Stimulated activated CD8-positive, alpha-beta memory T cell treated with anti-CD3 and anti-CD28 coated beads, Interleukin-12 subunit alpha, Interleukin-12 subunit beta, amount 100 ng/mL, for 1 hour (primary cell): ENCODE results near the gene SLC31A1.
"Not testable (repeated sequence)": the region's sequence is repeated elsewhere in the genome, so short reads cannot be mapped to it uniquely, and the experiment has no call there.

Experiments
- DNase-seq: peaks from one replicate; pipeline ENCODE4 v3.0.0-alpha.2; 2020; ENCODE audit warnings: low read depth

The SLC31A1 gene

DNA sequence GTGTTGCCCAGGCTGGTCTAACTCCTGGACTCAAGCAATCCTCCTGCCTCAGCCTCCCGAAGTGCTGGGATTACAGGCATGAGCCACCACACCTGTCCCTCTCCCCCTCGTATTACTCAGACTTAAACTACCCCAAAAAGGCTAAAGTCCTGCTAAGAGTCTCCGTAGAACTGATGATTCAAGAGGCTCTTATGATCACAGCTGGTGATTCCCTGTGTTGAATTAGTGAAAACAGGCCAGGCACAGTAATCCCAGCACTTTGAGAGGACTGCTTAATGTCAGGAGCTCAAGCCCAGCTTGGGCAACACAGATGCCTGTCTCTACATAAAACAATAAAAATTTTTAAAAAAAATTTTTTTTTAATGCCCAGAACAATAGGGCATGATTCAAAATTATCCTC, 44.8 kb downstream of the SLC31A1 start:
- no peak for DNase-seq

DNA sequence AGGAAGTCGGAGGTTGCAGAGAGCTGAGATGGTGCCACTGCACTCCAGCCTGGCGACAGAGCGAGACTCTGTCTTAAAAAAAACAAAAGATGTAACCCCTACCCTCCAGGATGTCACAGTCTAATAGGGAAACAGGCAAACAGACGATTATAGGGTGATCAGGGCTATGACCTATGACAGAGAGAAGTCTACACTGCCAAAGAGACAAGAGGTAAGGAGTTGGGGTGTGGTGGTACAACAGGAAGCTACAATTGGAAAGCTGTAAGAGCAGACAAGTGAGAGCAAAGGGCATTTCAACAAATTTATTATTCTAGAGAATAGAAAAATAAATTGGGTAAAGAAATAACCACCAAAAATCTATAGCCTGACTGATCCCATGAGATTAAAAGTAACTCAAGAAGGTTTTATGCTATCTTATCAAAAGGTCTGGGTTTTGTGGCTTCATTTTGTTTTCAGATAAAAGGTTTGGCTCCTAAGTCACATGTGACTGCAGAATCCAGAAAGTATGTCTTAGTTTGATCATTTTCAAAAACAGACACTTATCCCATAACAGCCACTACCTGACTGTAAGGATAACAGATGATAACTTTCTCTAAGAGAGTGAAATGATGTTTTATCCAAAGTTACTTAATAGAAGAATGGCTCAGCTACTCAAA, 46.7 kb downstream of the SLC31A1 start:
- DNase-seq = no peak

DNA sequence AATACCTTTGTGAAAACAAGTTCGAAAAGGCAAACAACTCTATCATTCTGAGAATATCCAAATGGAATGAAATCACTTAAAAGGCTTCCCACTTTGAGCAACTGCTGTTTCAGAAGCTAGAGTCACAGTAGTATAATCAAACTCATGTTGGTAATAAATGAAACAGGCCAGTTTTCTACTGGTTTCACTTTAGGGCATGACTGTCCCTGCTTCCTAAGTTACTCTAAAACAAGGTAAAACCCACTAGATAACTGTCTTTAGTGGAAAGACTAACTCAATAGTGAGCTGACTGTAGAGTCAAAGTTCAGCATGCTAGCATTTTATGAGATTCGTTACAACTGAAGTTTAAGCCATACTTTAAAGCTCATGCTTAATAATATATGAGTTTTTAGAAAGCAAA, 48.0 kb downstream of the SLC31A1 start:
- no peak for DNase-seq

DNA sequence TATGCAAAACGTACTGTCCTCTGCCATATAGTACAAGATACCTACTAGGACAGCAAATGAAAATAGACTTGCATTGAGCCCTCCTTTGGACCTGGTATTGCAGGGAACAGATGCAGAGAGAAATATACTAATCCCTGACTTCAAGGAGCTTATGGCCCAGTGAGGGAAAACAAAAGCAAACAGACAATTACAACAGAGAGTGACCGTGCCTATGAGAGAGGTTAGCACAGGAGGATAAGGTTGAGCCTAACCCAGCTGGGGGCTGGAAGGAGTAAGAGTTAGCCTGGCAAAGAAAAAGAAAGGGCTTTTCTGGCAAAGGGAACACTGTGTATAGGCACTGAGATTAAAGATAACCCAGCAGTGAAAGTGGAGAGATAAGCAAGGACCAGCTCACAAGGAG, 48.5 kb downstream of the SLC31A1 start:
- DNase-seq = no peak

DNA sequence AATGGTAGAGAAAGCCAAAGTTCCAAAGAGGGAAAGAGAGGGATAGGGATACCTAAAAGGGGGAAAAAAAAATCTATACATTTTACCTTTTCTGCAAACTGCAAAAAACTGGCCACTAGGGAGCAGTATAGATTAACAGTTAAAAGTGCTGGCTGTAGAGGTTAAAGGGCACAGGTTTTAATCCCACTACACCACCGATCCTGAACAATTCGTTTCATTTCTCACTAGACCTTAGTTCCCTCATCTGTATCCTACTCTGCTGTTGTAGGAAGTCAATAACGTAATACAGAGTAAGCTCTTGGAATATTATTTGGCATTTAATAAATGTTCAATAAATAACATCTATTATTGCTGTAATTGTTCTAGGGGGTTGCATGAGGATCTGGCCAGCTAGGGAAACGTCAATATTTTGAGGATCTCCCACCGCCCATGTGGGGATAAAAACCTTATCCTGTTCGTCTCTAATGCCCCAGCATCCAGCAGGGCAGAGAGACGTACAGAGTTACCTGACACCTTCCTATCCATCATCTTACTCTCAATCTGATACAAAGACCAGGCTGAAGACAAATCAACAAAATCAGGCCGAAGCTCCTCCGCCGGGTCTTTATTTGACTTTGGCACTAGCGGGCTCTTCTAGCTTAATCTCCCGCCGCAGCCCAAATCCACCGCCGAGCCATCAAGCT, 53.3 kb downstream of the SLC31A1 start:
- peak; percentile 4 for DNase-seq

DNA sequence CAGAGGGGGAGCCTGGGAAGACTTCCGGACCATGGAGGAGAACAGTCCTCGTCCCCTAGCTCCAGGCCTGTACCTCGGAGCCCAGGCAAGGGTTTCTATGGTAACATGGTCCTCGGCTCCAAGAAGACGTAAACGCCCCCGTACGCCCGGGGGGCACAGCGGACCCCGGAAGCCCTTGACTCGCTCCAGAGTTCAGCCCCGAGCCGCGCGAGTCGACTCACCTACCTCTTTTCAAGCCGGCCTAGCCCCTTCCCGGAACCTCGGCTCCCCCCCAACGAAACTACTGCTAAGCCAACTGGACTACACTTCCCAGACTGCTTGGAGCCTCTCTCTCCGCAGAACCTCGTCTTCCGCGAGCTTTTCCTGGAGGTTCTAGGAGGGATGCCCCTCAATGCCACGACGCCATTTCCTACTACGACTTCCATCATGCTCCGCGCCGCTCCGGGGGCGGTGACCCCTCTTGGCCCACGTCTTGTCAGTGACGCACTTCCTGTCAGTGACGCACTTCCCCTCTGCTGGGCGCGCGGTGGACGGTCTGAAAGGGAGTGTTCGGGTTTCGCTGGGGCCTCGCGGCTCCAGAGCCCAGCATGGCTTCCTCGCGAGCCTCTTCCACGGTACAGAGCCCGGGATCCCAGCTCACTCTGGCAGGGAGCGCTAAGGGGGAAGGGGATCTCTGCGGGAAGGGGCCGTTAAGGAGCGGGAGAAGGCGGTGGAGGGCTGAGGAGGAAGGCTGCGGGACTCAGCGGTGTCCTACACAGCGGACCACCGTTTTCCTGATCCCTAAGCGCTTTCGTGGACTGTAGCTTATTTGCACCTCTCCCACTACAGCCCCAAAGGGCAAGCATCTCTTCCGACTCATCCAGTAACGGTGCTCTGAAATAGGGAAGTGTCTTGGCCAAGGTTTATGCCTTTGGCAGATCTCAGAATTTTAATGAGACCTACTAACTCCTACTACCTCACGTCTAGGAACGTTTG, 54.1 kb downstream of the SLC31A1 start, which contains the start of the genes CDC26 and PRPF4:
Gene CDC26 (minus strand): TSS at position 416 of the 975 bp plus-strand sequence. CDS start 3,065 bp downstream, outside the sequence.
Gene PRPF4 (plus strand): TSS at position 502 of the 975 bp plus-strand sequence. CDS start 86 bp downstream, at position 588.
- DNase-seq = peak; percentile 90

DNA sequence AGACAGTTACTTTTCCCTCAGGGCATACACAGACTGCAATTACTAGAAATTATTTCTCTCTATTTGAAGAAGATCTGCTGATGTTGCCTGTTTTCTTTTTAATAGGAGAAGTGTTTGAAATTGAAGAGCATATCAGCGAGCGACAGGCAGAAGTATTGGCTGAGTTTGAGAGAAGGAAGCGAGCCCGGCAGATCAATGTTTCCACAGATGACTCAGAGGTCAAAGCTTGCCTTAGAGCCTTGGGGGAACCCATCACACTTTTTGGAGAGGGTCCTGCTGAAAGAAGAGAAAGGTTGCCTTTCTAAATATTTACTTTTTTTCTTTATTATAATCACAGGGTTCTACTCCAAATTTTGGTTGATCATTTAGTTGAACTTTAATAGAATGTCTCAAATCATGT, 57.5 kb downstream of the SLC31A1 start:
- no peak for DNase-seq

DNA sequence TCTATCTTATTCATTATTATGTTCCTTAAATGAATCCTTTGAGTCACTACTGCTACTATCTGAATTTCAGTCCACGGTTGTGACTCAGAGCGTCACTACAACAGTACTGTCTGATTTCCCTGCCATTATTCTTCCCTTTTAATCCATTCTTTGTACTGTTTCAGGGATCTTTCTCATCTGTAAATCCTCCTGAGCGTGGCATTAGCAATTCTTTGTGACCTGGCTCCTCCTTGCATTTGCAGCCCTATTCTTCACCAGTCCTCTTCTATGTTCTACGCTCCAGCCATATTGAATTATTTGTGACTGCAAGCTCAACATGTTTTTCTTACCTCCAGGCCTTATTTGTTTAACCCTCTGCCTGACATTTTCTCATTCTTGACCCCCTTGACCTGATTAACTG, 60.0 kb downstream of the SLC31A1 start:
- no peak for DNase-seq

DNA sequence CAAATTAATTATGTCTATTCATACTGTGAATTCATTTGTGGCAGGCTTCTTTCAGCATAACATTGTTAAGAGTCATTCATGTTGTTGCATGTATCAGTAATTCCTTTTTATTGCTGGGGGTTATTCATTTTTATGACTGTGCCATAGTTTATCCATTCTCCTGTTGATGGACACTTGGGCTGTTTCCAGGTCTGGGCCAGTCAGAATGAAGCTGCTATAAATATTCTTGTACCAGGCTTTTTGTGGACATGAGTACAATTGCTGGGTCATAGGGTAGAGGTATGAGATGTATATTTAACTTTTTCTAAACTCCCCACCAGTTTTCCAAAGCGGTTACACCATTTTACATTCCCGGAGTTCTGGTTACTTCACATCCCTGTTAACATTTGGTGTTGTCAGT, 67.7 kb downstream of the SLC31A1 start:
- no peak for DNase-seq

DNA sequence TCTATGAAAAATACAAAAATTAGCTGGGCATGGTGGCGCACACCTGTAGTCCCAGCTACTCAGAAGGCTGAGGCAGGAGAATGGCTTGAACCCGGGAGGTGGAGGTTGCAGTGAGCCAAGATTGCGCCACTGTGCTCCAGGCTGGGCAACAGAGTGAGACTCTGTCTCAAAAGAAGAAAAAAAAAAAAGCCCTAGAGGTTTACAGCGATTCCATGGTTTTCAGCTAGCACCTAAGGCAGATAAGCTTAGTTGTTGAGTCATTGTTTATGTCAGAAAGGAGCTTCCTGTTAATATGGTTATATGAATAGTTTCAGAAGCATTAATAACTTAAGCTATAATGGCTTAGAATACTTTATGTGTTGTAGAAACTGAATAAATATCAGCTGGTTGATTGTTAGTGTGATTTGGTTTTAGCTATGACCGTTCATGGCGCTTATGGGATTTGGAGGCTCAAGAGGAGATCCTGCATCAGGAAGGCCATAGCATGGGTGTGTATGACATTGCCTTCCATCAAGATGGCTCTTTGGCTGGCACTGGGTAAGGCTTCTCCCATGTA, 68.8 kb downstream of the SLC31A1 start:
- no peak for DNase-seq

DNA sequence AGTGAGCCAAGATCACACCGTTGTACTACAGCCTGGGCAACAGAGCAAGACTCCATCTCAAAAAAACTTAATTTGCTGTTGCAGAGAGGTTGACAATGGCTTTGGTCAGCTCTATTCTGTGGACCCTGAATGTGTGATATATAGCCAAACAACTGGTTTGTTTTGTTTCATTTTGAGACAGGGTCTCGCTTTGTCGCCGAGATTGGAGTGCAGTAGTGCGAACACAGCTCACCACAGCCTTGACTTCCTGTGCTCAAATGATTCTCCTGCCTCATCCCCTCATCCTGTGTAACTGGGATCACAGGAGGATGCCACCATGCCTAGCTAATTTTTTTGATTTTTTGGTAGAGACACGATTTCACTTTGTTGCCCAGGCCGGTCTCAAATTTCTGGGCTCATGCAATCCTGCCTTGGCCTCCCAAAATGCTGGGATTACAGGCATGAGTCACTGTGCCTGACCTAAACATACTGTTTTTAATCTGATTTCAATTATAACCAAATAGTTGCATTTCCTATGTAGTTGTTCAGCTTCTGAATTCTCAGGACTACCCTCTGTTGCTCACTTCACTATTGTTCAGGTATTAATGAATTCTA, 72.0 kb downstream of the SLC31A1 start:
- no peak for DNase-seq

DNA sequence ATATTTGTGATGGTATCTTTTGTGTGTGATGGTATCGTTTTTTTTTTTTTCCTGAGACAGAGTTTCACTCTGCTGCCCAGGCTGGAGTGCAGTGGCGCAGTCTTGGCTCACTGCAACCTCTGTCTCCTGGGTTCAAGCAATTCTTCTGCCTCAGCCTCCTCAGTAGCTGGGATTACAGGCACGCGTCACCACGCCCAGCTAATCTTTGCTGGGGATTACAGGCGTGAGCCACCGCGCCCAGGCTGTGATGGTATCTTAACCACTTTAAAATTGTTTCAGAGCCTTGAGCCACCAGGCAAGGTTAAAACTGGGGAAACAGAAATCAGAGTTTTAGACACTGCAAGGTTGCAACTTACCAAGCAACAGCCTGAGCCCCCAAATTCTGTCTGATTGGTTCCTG, 74.9 kb downstream of the SLC31A1 start:
- DNase-seq = not testable (repeated sequence)

DNA sequence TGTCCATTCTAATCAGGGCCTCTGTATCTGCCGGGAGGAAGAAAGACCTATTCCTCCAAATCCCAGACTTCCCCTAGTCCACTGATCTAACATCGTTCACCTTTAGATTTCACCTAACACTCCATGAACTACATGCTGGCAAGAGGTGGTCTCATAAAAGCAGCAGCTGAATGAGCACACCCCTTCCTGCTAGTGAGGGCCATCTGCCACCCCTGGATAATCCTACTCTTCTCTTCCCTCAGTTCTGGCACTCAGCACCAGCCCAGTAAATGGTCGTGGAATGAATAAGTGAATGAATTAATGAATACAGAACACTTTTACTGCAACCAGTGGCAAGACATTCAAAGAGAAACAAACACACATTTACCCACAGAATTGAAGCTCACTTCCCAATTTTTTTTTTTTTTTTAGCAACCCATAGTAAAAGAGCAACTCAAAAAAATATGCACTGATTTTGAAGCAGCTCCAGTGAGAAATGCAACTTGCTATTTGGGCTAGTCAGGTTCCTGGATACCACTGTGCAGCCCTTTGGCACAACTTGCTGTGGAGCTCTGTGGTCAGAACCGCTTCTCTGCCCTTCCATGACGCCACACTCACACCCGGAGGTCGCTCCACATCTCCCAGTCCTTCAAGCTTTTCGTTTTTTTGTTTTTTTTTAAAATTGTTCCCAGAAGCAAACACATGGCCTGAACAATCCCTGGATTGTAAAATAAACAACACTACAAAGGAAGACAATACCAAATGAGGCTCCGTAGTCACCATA, 75.6 kb downstream of the SLC31A1 start:
- no peak for DNase-seq

DNA sequence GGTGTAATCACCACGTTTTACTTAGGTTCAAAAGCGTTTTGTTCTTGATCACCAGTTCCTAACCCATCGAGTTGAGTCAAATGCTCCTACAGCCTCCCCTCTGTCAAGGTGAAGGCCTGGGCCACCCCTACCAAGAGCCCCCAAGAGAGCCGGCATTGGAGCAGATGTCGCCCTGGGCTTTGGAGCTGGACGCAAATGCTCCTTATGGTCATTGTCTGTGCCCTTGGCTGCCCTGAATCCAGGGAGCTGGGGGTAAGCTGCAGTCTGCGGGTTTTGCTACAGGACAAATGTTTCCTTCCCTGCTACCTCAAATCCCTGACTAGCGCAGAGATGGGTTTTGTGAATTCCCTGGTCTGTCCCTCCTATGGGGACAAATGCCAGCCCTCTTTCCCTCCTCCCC, 77.0 kb downstream of the SLC31A1 start:
- DNase-seq = no peak

DNA sequence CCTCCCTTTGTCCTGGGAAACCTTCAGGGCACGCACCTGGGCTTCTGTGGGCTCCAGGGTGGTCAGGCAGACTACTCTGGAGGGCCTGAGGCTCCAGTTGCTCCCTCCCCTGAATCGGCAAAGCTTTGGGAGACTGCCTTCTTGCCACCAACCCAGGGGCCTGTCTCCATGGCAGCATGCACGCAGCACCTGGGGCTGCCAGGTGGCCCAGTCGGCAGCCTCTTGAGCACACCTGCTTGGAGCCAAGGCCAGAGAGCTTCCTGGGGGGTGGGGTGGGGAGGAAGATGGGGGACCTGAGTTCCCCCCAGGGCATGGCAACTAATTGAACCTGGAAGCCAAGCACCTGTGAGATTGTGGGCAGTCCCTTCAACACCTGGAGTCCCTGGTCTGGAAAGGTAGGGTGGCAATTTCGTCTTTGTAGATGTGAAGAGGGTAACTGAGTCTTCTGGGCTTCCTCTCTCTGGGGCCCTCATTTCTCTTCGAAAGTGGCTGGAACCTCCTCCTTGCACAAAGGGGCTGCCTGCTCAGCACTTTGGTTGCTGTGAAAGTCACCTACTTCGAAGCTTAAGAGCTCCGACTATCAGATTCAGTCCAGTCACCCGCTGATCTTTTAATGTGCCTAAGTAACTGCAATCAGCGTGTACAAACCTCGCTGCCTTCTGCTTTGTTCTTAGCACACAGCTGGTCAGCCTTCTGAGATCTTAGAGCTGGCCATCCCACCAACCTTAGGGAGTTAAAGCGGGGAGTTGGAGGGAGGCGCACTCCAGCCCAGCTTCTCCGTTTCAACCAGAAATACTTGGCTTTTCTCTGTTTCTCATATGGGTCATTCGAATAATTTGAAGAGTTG, 77.8 kb downstream of the SLC31A1 start:
- DNase-seq = no peak

DNA sequence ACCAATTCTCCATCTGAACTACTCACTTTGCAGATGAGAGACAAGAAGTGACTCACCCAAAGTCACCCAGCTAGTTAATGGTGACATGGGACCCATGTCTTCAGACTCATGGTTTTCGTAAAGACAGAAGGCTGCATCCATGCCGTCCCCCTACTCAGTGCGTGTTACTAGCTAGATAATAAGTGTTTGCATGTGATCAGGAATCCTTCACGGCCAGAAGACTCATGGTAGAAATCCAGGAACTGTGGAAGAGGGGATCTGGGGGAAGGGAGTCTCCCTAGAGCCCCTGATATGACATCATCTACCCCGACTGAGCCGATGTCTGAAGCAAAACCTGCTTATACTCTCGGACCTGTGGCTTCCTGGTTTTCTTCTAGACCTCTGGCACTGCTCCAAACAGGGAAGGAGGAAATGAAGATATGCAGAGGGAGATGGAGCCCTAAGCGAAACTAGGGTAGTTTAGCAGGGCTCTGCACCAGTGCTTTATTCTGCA, 78.5 kb downstream of the SLC31A1 start:
- no peak for DNase-seq

DNA sequence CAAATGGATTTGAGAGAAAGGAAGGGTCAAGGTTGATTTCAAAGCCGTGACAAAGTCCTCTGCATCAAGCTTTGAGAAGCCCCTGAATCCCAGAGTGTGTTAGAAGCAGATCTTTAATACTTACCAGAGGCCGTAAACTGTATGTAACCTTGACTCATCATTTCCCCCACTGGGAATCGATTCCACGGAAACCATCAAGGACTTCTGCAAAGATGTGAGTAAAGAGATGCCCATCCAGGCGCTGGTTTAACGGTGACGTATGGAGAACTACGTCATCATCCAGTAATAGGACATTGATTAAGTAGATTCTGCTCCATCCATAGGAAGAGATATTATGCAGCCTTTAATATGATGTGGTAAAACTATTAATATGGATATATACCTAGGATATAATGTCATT, 80.2 kb downstream of the SLC31A1 start:
- DNase-seq = no peak

DNA sequence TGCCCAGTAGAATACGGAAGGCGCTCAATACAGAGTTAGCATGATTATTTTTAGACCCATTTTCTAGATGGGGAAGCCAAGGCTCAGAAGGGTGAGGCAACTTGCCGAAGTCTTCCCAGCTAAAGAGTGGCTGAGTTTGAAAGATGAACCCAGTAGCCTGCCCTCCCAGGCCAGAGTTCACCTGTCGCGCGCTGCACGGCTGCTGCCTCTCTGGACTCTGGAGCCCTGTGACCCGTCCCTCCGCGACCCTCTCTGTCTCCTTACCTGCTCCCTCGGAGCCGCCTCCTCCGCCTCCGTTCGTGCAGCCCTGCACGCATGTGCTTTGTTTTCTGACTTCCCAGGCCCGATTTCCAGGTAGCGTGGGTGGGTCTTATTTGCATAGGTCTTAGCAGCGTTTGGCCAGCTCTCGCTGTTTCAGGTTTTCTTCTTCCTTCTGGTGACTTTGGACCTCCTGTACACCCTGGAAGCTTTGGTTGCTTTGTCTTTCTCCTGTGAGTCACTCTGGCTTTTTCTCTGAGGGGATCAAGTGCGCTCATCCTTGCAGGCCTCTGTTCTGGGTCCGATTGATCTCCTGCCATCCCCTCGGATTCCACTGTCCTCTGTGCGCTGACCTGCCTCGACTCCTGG, 81.6 kb downstream of the SLC31A1 start, which contains the start of gene RNF183:
Gene RNF183 (minus strand): TSS at position 585 of the 627 bp plus-strand sequence. CDS start 5,192 bp downstream, outside the sequence.
- DNase-seq = no peak

DNA sequence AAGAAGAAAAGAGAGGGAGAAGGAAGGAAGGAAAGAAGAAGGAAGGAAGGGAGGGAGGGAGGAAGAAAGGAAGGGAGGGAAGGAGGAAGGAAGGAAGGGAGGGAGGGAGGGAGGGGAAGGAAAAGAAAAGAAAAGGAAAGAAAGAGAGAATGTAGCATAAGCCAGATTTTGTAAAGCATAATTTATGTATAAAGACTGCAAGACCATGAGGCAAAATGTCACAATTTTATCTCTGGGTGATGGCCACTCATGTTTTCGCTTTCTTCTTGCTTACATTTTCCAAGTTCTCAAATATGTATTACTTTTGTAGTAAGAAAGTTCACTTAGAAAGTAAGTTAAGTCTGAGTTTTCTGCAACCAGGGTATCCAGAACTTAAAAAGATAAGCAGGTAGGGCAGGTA, 85.2 kb downstream of the SLC31A1 start:
- DNase-seq = no peak
